Keratinocyte (primary cell): Measurements from ENCODE around the gene CTAG1A. TPM values are rescaled to one million over a fixed set of nuclear protein-coding genes. Genes with fewer than 3 reads are reported as not detected.
"Not testable (repeated sequence)": the region's sequence is repeated elsewhere in the genome, so short reads cannot be mapped to it uniquely, and the experiment has no call there.

ENCODE experiments used
- DNase-seq: peaks from one replicate; pipeline ENCODE4 v3.0.0-alpha.2; 2011; ENCODE audit warnings: low read depth, missing footprints, low spot score
- FAIRE-seq: peaks from 2 replicates; lab custom pipeline; 2011; peaks lifted over from hg19 to GRCh38; lab: Jason Lieb, UNC
- H2AFZ ChIP-seq: 2 replicates; pipeline ENCODE4 v1.6.0; 2012; ENCODE audit warnings: low read length, control low read depth, inconsistent platforms; ENCODE audit not compliant: control insufficient read depth
- H3K27ac ChIP-seq: 2 replicates; pipeline ENCODE4 v1.5.1; 2011; ENCODE audit warnings: low read length; ENCODE audit not compliant: control insufficient read depth, insufficient read depth
- H3K27me3 ChIP-seq: 3 replicates; pipeline ENCODE4 v1.6.0; 2011; ENCODE audit warnings: low read length; ENCODE audit not compliant: control insufficient read depth, insufficient read depth; ENCODE audit errors: extremely low read depth
- H3K36me3 ChIP-seq, 2 experiments: 2 replicates in 1 of 2; 3 replicates in 1 of 2; pipeline ENCODE4 v1.5.1; 2011; ENCODE audit warnings: low read length in 2 of 2, mild to moderate bottlenecking in 1 of 2; ENCODE audit not compliant: control insufficient read depth in 2 of 2, insufficient read depth in 2 of 2; ENCODE audit errors: extremely low read depth in 1 of 2
- H3K4me1 ChIP-seq: 3 replicates; pipeline ENCODE4 v1.5.1; 2011; ENCODE audit warnings: low read length; ENCODE audit not compliant: control insufficient read depth, insufficient read depth; ENCODE audit errors: extremely low read depth
- H3K4me2 ChIP-seq: 3 replicates; pipeline ENCODE4 v1.6.0; 2011; ENCODE audit warnings: low read depth, low read length; ENCODE audit not compliant: control insufficient read depth, insufficient read depth; ENCODE audit errors: extremely low read depth
- H3K4me3 ChIP-seq, 3 experiments: fragments of 200-600 bp in 1 of 3; sonication (generic) in 1 of 3; 2 replicates in 2 of 3; 3 replicates in 1 of 3; pipeline ENCODE4 v1.5.1; 2011 to 2016; ENCODE audit warnings: low read length in 3 of 3, mild to moderate bottlenecking in 3 of 3, control low read depth in 2 of 3, inconsistent platforms in 1 of 3, low read depth in 1 of 3, mixed read lengths in 1 of 3, mixed run types in 1 of 3, moderate library complexity in 1 of 3; ENCODE audit not compliant: control insufficient read depth in 2 of 3, insufficient read depth in 2 of 3; ENCODE audit errors: extremely low read depth in 1 of 3
- H3K79me2 ChIP-seq: 2 replicates; pipeline ENCODE4 v1.6.0; 2012; ENCODE audit warnings: low read length; ENCODE audit not compliant: control insufficient read depth, insufficient read depth
- H3K9ac ChIP-seq: 3 replicates; pipeline ENCODE4 v1.6.0; 2011; ENCODE audit warnings: low read length; ENCODE audit not compliant: control insufficient read depth, insufficient read depth; ENCODE audit errors: extremely low read depth
- H3K9me1 ChIP-seq: 3 replicates; pipeline ENCODE4 v1.6.0; 2011; ENCODE audit warnings: low read length; ENCODE audit not compliant: control insufficient read depth, insufficient read depth; ENCODE audit errors: extremely low read depth
- H3K9me3 ChIP-seq: 2 replicates; pipeline ENCODE4 v1.5.1; 2012; ENCODE audit warnings: low read depth, low read length; ENCODE audit not compliant: control insufficient read depth
- H4K20me1 ChIP-seq: 3 replicates; pipeline ENCODE4 v1.6.0; 2011; ENCODE audit warnings: low read length; ENCODE audit not compliant: control insufficient read depth, insufficient read depth; ENCODE audit errors: extremely low read depth
- EZH2 ChIP-seq: IDR thresholded peaks from one replicate; pipeline ENCODE4 v1.6.1; 2012; ENCODE audit warnings: inconsistent platforms, mild to moderate bottlenecking, low read length, moderate library complexity
- dilution Hi-C: fragments of 300-500 bp; cut with MboI; formaldehyde crosslinking; loops from one replicate; pipeline ENCODE4 v1.7.0; 2020; ENCODE audit warnings: low sequenced_read_pairs; ENCODE audit not compliant: extremely low pct_ligation_motif_present
- polyA plus RNA-seq, 5 experiments: library from polyadenylated mRNA; depleted of rRNA in 3 of 5; stranded (reverse) in 3 of 5; stranded (forward) in 1 of 5; unstranded in 1 of 5; fragments of >200 nt; gene quantifications; 1 replicate in 1 of 5; 2 replicates in 3 of 5; 3 replicates in 1 of 5; pipeline versions ENCODE4 v1.2.1 to v1.2.3, GENCODE V29; 2011 to 2012; ENCODE audit warnings: missing spikeins in 2 of 5, low read depth in 1 of 5, low replicate concordance in 1 of 5
- TF ChIP-seq, protein P1 (sequence below), 3 experiments: IDR thresholded peaks in 1 of 3; conservative IDR thresholded peaks in 1 of 3; optimal IDR thresholded peaks in 1 of 3; 2 replicates in 2 of 3; 3 replicates in 1 of 3; pipeline versions ENCODE3 to v1.5.1; 2011; ENCODE audit warnings: low read length in 3 of 3, mild to moderate bottlenecking in 3 of 3, moderate library complexity in 2 of 3, control low read depth in 1 of 3, inconsistent platforms in 1 of 3; ENCODE audit not compliant: insufficient read depth in 2 of 3; ENCODE audit errors: extremely low read depth in 1 of 3

Gene CTAG1A
- polyA plus RNA-seq, 1 donor (not counting 4 experiments of a cell fraction or from before 2014, with no cell fraction given), result not detected

DNA sequence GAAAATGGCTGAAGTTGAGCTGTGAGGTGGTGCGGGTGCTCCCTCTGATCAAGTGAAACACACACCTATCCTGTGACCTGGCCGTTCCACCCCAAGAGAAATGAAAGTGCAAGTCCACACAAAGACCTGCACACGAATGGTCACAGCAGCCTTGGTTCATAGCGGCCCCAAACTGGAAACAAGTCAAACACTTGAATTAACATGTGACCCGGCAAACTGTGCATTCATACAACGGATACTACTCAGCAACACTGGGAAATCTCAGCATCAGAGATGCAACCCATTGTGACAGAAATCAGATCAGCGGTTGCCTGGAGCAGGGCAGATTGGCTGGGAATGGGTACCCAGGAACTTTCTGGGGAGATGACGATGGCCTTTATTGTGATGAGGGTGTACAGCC, 45.9 kb upstream of the CTAG1A start:
- no peak for FAIRE-seq
- Histone ChIP-seq H3K36me3 (peaks cover 4 to 5% of the 10 kb centered on the region in 2 experiments), H3K9me3 (no peaks in the 10 kb centered on the region), H3K9ac (no peak overlapping the region), H3K4me1 (peaks cover 25% of the 10 kb centered on the region), H3K4me3 (no peak overlapping the region), H3K4me2 (no peak overlapping the region), H3K27me3 (no peaks in the 10 kb centered on the region), H2AFZ (no peak overlapping the region), H3K79me2 (no peaks in the 10 kb centered on the region), H4K20me1 (no peaks in the 10 kb centered on the region), H3K27ac (no peak overlapping the region), H3K9me1 (no peaks in the 10 kb centered on the region)
- DNase-seq, result no peak
- TF ChIP-seq EZH2, result no peak
- TF ChIP-seq, protein P1, sequence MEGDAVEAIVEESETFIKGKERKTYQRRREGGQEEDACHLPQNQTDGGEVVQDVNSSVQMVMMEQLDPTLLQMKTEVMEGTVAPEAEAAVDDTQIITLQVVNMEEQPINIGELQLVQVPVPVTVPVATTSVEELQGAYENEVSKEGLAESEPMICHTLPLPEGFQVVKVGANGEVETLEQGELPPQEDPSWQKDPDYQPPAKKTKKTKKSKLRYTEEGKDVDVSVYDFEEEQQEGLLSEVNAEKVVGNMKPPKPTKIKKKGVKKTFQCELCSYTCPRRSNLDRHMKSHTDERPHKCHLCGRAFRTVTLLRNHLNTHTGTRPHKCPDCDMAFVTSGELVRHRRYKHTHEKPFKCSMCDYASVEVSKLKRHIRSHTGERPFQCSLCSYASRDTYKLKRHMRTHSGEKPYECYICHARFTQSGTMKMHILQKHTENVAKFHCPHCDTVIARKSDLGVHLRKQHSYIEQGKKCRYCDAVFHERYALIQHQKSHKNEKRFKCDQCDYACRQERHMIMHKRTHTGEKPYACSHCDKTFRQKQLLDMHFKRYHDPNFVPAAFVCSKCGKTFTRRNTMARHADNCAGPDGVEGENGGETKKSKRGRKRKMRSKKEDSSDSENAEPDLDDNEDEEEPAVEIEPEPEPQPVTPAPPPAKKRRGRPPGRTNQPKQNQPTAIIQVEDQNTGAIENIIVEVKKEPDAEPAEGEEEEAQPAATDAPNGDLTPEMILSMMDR (optimal IDR thresholded peaks at IDR 0.05 in 1 of 3, IDR thresholded peaks at IDR 0.05 in 1 of 3, conservative IDR thresholded peaks at IDR 0.05 in 1 of 3; ENCODE audit: extremely low read depth in 1 of 3, insufficient read depth in 2 of 3, low read length in 3 of 3), result no peak
- dilution Hi-C loops, result no loop called here

DNA sequence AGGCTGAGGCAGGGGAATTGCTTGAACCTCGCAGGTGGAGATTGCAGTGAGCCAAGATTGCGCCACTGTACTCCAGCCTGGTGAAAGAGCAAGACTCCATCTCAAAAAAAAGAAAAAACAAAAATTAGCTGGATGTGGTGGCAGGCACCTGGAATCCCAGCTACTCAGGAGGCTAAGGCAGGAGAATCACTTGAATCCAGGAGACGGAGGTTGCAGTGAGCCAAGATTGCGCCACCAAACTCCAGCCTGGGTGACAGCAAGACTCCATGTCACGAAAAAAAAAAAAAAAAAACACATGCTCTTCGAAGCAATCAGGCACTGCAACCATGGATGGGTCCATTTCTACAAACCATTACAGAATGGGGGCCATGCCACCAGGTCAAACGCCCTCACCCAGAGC, 44.6 kb upstream of the CTAG1A start:
- not testable (repeated sequence) for H4K20me1 ChIP-seq, H3K4me2 ChIP-seq, FAIRE-seq

DNA sequence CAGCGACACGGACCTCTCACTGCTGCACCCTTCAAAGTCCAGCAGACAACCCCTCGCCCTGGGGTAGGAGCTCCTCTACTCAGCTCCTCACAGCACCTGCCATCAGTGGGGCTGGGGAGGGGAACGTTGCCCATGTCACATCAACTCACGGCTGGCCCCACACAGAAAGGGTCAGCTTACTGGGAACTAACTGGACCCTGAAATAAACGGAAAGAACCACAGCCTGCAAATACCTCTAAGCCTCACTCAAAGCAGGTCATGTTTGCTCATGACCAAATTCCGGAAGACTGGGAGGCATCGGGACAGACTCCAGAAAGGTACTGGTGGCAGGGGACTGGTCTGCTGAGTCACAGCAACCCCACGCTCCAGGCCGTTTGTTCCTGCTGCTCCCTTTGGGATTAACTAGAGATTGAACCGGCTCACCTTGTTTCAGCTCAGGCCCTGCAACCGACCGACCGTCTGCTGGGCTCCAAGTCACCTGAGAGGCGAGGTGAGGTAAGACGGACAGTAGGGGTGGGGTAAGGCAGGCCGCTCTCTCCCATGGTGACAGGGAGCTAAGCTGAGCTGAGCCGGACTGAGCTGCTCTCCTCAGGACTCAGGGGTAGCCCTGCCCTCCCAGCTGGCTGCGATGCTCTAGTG, 43.9 kb upstream of the CTAG1A start:
- TF ChIP-seq, protein P1 (optimal IDR thresholded peaks at IDR 0.05 in 1 of 3, IDR thresholded peaks at IDR 0.05 in 1 of 3, conservative IDR thresholded peaks at IDR 0.05 in 1 of 3; ENCODE audit: extremely low read depth in 1 of 3, insufficient read depth in 2 of 3, low read length in 3 of 3), result no peak
- no peak for TF ChIP-seq EZH2
- no peak for DNase-seq
- no peak overlapping the region for H3K4me3 ChIP-seq
- peaks cover 27% of the 10 kb centered on the region for H3K4me1 ChIP-seq
- H3K27me3 ChIP-seq, result no peaks in the 10 kb centered on the region
- H3K79me2 ChIP-seq, result peaks cover 4% of the 10 kb centered on the region
- H3K9ac ChIP-seq, result peak overlapping the region; percentile 71
- no peak for FAIRE-seq
- H3K27ac ChIP-seq, result peak overlapping the region; percentile 86
- no peaks in the 10 kb centered on the region for H3K9me3 ChIP-seq
- H4K20me1 ChIP-seq, result no peaks in the 10 kb centered on the region
- H3K9me1 ChIP-seq, result no peaks in the 10 kb centered on the region
- peaks cover 2 to 3% of the 10 kb centered on the region in 2 experiments for H3K36me3 ChIP-seq
- H2AFZ ChIP-seq, result no peak overlapping the region
- dilution Hi-C loops, result no loop called here
- H3K4me2 ChIP-seq, result peak overlapping the region; percentile 72

More for the DNA sequence above, 44.6 kb upstream of the CTAG1A start:
- DNase-seq, H3K27ac ChIP-seq, H3K9me1 ChIP-seq, H3K9me3 ChIP-seq, H3K79me2 ChIP-seq, H3K9ac ChIP-seq, H3K27me3 ChIP-seq, dilution Hi-C loops, H2AFZ ChIP-seq, H3K4me3 ChIP-seq, H3K36me3 ChIP-seq: not testable (repeated sequence)
- peaks cover 25% of the 10 kb centered on the region for H3K4me1 ChIP-seq
